Eye (tissue), 1 donor: ENCODE results near the gene MTG2.

Source experiments
- DNase-seq: peaks from one replicate; pipeline ENCODE4 v3.0.0-alpha.2; 2015

MTG2 gene

GRCh38 chr20:62163986-62164762, 18.7 kb upstream of the MTG2 start:
- no peak for DNase-seq

GRCh38 chr20:62164879-62165761, 17.7 kb upstream of the MTG2 start:
- DNase-seq, result no peak

- DNase-seq, result no peak
Observed at GRCh38 chr20:62165762-62166399, 16.9 kb upstream of the MTG2 start.

- DNase-seq, result no peak
Observed at GRCh38 chr20:62167474-62167873, 15.4 kb upstream of the MTG2 start.

GRCh38 chr20:62168061-62168460, 14.8 kb upstream of the MTG2 start:
- DNase-seq, result no peak

- no peak for DNase-seq
Observed at GRCh38 chr20:62168890-62169435, 13.9 kb upstream of the MTG2 start.

GRCh38 chr20:62170536-62170935, 12.3 kb upstream of the MTG2 start:
- no peak for DNase-seq

GRCh38 chr20:62171245-62171644, 11.6 kb upstream of the MTG2 start:
- no peak for DNase-seq

- DNase-seq, result no peak
Observed at GRCh38 chr20:62172666-62173065, 10.2 kb upstream of the MTG2 start.

GRCh38 chr20:62174021-62174804, 8.6 kb upstream of the MTG2 start:
- no peak for DNase-seq

- no peak for DNase-seq
Observed at GRCh38 chr20:62174870-62175624, 7.8 kb upstream of the MTG2 start.

GRCh38 chr20:62175711-62176110, 7.1 kb upstream of the MTG2 start:
- no peak for DNase-seq

GRCh38 chr20:62176866-62177265, 6.0 kb upstream of the MTG2 start:
- DNase-seq, result no peak

GRCh38 chr20:62177307-62177706, 5.5 kb upstream of the MTG2 start:
- no peak for DNase-seq

- no peak for DNase-seq
Observed at GRCh38 chr20:62178316-62179161, 4.3 kb upstream of the MTG2 start.

GRCh38 chr20:62179162-62179504, 3.7 kb upstream of the MTG2 start:
- DNase-seq, result no peak

- DNase-seq, result no peak
Observed at GRCh38 chr20:62181808-62182207, 1.0 kb upstream of the MTG2 start.

GRCh38 chr20:62183426-62184142, 756 bp downstream of the MTG2 start:
- DNase-seq, result no peak

- no peak for DNase-seq
Observed at GRCh38 chr20:62186096-62186426, 3.2 kb downstream of the MTG2 start.
